GM12878 (cell line): Measurements from ENCODE around the gene TGFB2. TPM values are rescaled to one million over a fixed set of nuclear protein-coding genes. Genes with fewer than 3 reads are reported as not detected.

ENCODE experiments used
- ATAC-seq: fragments of 200-7000 bp; cut with Tn5 transposase; 3 replicates; pipeline ENCODE4 v1.9.1; 2020; ENCODE audit warnings: mild to moderate bottlenecking, moderate library complexity
- BruUV-seq: library from RNA; stranded (reverse); fragments of 400-500 nt; replicated peaks from 2 replicates; lab custom pipeline; 2021; lab: Mats Ljungman, UMichigan
- CTCF ChIA-PET: fragments of 300-600 bp; sonication (Branson Sonifier 250); formaldehyde crosslinking; extraction: SDS; loops from one replicate; lab custom pipeline; 2021; ENCODE audit warnings: inconsistent platforms; lab: Yijun Ruan, JAX
- POLR2A ChIA-PET: fragments of 350-600 bp; formaldehyde crosslinking; extraction: SDS; loops from one replicate; lab custom pipeline; 2021; ENCODE audit warnings: inconsistent platforms; lab: Charles Lee
- RAD21 ChIA-PET: fragments of 300-600 bp; sonication (Branson Sonifier 250); formaldehyde crosslinking; loops from one replicate; lab custom pipeline; 2023; ENCODE audit warnings: antibody characterized with exemption; ENCODE audit not compliant: unreplicated experiment; lab: Charles Lee
- SMC1A ChIA-PET: fragments of 300-600 bp; sonication (Branson Sonifier 250); formaldehyde crosslinking; loops from one replicate; lab custom pipeline; 2023; ENCODE audit not compliant: unreplicated experiment, uncharacterized antibody; lab: Charles Lee
- DNase-seq: peaks from one replicate; pipeline ENCODE4 v3.0.0-alpha.2; 2011; ENCODE audit warnings: low read depth, low spot score
- FAIRE-seq: peaks from 3 replicates; lab custom pipeline; 2011; peaks lifted over from hg19 to GRCh38; lab: Jason Lieb, UNC
- H2AFZ ChIP-seq: 2 replicates; pipeline ENCODE4 v1.6.0; 2011; ENCODE audit warnings: low read depth, low read length, control low read depth; ENCODE audit not compliant: control insufficient read depth
- H3K27ac ChIP-seq: 2 replicates; pipeline ENCODE4 v1.5.1; 2011; ENCODE audit warnings: control low read depth; ENCODE audit not compliant: control insufficient read depth, insufficient read depth
- H3K27me3 ChIP-seq, 2 experiments: replicated peaks in 1 of 2; 2 replicates each; pipeline versions ENCODE4 v1.6.0 to v1.6.1; 2011; ENCODE audit warnings: low read length in 1 of 2; ENCODE audit not compliant: control insufficient read depth in 2 of 2, insufficient read depth in 2 of 2
- H3K36me3 ChIP-seq, 2 experiments: 2 replicates each; pipeline ENCODE4 v1.5.1; 2011; ENCODE audit warnings: low read length in 1 of 2; ENCODE audit not compliant: control insufficient read depth in 2 of 2, insufficient read depth in 2 of 2
- H3K4me1 ChIP-seq: 2 replicates; pipeline ENCODE4 v1.6.1; 2011; ENCODE audit warnings: mild to moderate bottlenecking, low read length, moderate library complexity, mixed read lengths; ENCODE audit not compliant: control insufficient read depth, insufficient read depth
- H3K4me2 ChIP-seq: 2 replicates; pipeline ENCODE4 v1.6.0; 2011; ENCODE audit warnings: control low read depth; ENCODE audit not compliant: control insufficient read depth, insufficient read depth
- H3K4me3 ChIP-seq: fragments of 200-600 bp; sonication (generic); 2 replicates; pipeline ENCODE4 v1.5.1; 2016
- H3K79me2 ChIP-seq: 2 replicates; pipeline ENCODE4 v1.6.0; 2011; ENCODE audit warnings: low read length; ENCODE audit not compliant: control insufficient read depth, insufficient read depth
- H3K9ac ChIP-seq: 2 replicates; pipeline ENCODE4 v1.8.0; 2011; ENCODE audit warnings: low read length, control low read depth, mixed read lengths; ENCODE audit not compliant: control insufficient read depth, insufficient read depth
- H3K9me3 ChIP-seq: replicated peaks from 3 replicates; pipeline ENCODE4 v1.5.1; 2011; ENCODE audit warnings: mild to moderate bottlenecking, low read length; ENCODE audit not compliant: control insufficient read depth, insufficient read depth
- H4K20me1 ChIP-seq: 2 replicates; pipeline ENCODE4 v1.6.0; 2011; ENCODE audit not compliant: control insufficient read depth, insufficient read depth
- BMI1 ChIP-seq: fragments of 450-650 bp; IDR thresholded peaks from 2 replicates; pipeline ENCODE4 v1.6.1; 2016; ENCODE audit warnings: mild to moderate bottlenecking, moderate library complexity, borderline replicate concordance
- CEBPB ChIP-seq, 2 experiments: fragments of 150-350 bp in 1 of 2; IDR thresholded peaks; 2 replicates each; pipeline ENCODE4 v1.6.1; 2012 to 2014; ENCODE audit warnings: low read depth in 2 of 2, low read length in 2 of 2, borderline replicate concordance in 1 of 2, inconsistent platforms in 1 of 2
- CHD4 ChIP-seq: fragments of 200-600 bp; sonication (generic); IDR thresholded peaks from 2 replicates; pipeline ENCODE4 v1.6.1; 2016; ENCODE audit warnings: mild to moderate bottlenecking
- IKZF1 ChIP-seq: fragments of 450-650 bp; conservative IDR thresholded peaks from 2 replicates; pipeline ENCODE4 v1.6.1; 2017; ENCODE audit warnings: antibody characterized with exemption, mild to moderate bottlenecking
- IRF3 ChIP-seq: fragments of 450-650 bp; IDR thresholded peaks from 2 replicates; pipeline ENCODE4 v1.6.1; 2014; ENCODE audit warnings: mild to moderate bottlenecking
- MEF2A ChIP-seq: IDR thresholded peaks from 2 replicates; pipeline ENCODE4 v1.6.1; 2011; ENCODE audit warnings: low read depth, mild to moderate bottlenecking, low read length, moderate library complexity; ENCODE audit not compliant: insufficient read depth
- MXI1 ChIP-seq: fragments of 150-350 bp; IDR thresholded peaks from 2 replicates; pipeline ENCODE4 v1.6.1; 2011; ENCODE audit warnings: low read depth, mild to moderate bottlenecking, inconsistent platforms, low read length, improper control_type of control experiment
- MYB ChIP-seq: fragments of 150-350 bp; IDR thresholded peaks from 2 replicates; pipeline ENCODE4 v1.6.1; 2014; ENCODE audit warnings: mild to moderate bottlenecking, low read depth, low read length, borderline replicate concordance
- MYC ChIP-seq: IDR thresholded peaks from 2 replicates; pipeline ENCODE4 v1.6.1; 2011; ENCODE audit warnings: mild to moderate bottlenecking, low read length, moderate library complexity, inconsistent platforms; ENCODE audit not compliant: insufficient read depth, insufficient replicate concordance, insufficient read length, severe bottlenecking
- NR2C2 ChIP-seq: IDR thresholded peaks from 2 replicates; pipeline ENCODE4 v1.6.1; 2011; ENCODE audit warnings: borderline replicate concordance, low read depth; ENCODE audit not compliant: control insufficient read depth, insufficient read length
- PML ChIP-seq: IDR thresholded peaks from 2 replicates; pipeline ENCODE4 v1.6.1; 2012; ENCODE audit warnings: low read length, inconsistent platforms
- POLR2AphosphoS2 ChIP-seq: IDR thresholded peaks from 2 replicates; pipeline ENCODE4 v1.6.1; 2011; ENCODE audit warnings: low read depth, mild to moderate bottlenecking, low read length, improper control_type of control experiment, moderate library complexity
- POU2F2 ChIP-seq: IDR thresholded peaks from 3 replicates; pipeline ENCODE4 v1.6.1; 2011; ENCODE audit warnings: low read depth, mild to moderate bottlenecking, low read length, borderline replicate concordance
- SIX5 ChIP-seq: IDR thresholded peaks from 2 replicates; pipeline ENCODE4 v1.6.1; 2011; ENCODE audit warnings: mild to moderate bottlenecking, low read depth, low read length, moderate library complexity; ENCODE audit not compliant: severe bottlenecking
- SREBF2 ChIP-seq: IDR thresholded peaks from 2 replicates; pipeline ENCODE4 v1.6.1; 2012; ENCODE audit warnings: mild to moderate bottlenecking, low read length
- TAF1 ChIP-seq: IDR thresholded peaks from 2 replicates; pipeline ENCODE4 v1.6.1; 2011; ENCODE audit warnings: mild to moderate bottlenecking, low read depth, low read length, borderline replicate concordance
- TBL1XR1 ChIP-seq: IDR thresholded peaks from 2 replicates; pipeline ENCODE4 v1.6.1; 2012; ENCODE audit warnings: low read depth, low read length, improper control_type of control experiment
- YBX1 ChIP-seq: fragments of 450-650 bp; IDR thresholded peaks from 2 replicates; pipeline ENCODE4 v1.6.1; 2016; ENCODE audit warnings: antibody characterized with exemption
- ZNF217 ChIP-seq: fragments of 450-650 bp; IDR thresholded peaks from 2 replicates; pipeline ENCODE4 v1.6.1; 2017; ENCODE audit warnings: antibody characterized with exemption, mild to moderate bottlenecking
- WGBS: methylation state at CpG from one replicate; pipeline ENCODE4 v1.1.6; 2016; ENCODE audit warnings: low lambda C conversion rate; ENCODE audit not compliant: insufficient replicate concordance, insufficient coverage; ENCODE audit errors: missing lambda C conversion rate; 5-methylcytosine and 5-hydroxymethylcytosine counted together
- in situ Hi-C: fragments of 300-500 bp; cut with MboI; formaldehyde crosslinking; loops from 9 replicates; pipeline ENCODE4 v1.14.3; 2018; ENCODE audit warnings: mixed read lengths
- intact Hi-C: fragments of 100-400 bp; cut with micrococcal nuclease; formaldehyde crosslinking; loops from one replicate; pipeline ENCODE4 v1.14.2; 2022; ENCODE audit not compliant: unreplicated experiment
- polyA plus RNA-seq, 11 experiments: library from polyadenylated mRNA; depleted of rRNA in 4 of 11; unstranded in 6 of 11; stranded (reverse) in 5 of 11; fragments of >200 nt; fragmentation: Nextera tagmentation in 4 of 11; fragmentation: Illumina TruSeq in 1 of 11; extraction: Ambion mirVana in 4 of 11; extraction: Trizol in 1 of 11; gene quantifications; 1 replicate in 1 of 11; 2 replicates in 10 of 11; pipeline versions ENCODE4 v1.2.1 to v1.2.3, GENCODE V29; 2011 to 2016; ENCODE audit warnings: inconsistent platforms in 2 of 11, missing spikeins in 2 of 11, low read depth in 1 of 11
- total RNA-seq, 4 experiments: library from RNA; depleted of rRNA in 3 of 4; stranded (reverse); fragments of >200 nt in 3 of 4; fragmentation: Illumina TruSeq in 1 of 4; extraction: Trizol in 1 of 4; gene quantifications; 2 replicates each; pipeline versions ENCODE4 v1.2.1 to v1.2.3, GENCODE V29; 2013 to 2021

Gene TGFB2
- total and polyA plus RNA-seq, 10 of the 15 experiments (the other 5 are each of a cell fraction or from before 2014, with no cell fraction given), result 0.03 to 0.11 (median 0.04) TPM; not detected in 6

DNA sequence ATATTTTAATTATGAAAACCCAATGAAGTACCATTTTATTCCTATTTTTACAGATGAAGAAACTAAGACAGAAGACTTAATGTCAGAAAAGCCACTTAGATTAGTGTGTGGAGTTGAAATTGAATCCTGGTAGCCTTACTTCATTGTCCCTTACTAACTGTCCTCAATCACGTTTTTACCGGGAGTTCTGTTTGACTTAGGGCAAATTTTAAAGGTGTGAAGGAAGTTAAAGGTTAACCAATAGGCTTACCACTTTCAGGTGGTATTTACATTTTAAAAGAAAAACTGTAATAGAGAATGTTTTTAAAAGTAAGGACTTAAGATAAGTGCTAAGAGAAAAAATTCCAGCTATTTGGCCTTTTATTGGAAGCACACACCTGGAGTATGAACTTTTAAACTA lies 47.7 kb upstream of the TGFB2 start:
- POLR2A ChIA-PET, result no interaction called here

More for the DNA sequence above, 47.7 kb upstream of the TGFB2 start:
- ChIA-PET RAD21 (no interaction called here), CTCF (no interaction called here), SMC1A (no interaction called here)
- Histone ChIP-seq H3K27me3 (no peaks in the 10 kb centered on the region), H3K9me3 (no peaks in the 10 kb centered on the region), H3K9ac (no peak overlapping the region), H3K79me2 (peaks cover 2% of the 10 kb centered on the region), H3K4me2 (no peak overlapping the region), H3K4me1 (no peaks in the 10 kb centered on the region), H3K4me3 (no peak overlapping the region), H3K36me3 (peaks cover 0 to 9% of the 10 kb centered on the region in 2 experiments; a peak in 1 of 4 replicates), H3K27ac (no peak overlapping the region), H4K20me1 (no peaks in the 10 kb centered on the region), H2AFZ (no peak overlapping the region)
- in situ Hi-C loops (no loop called here), intact Hi-C loops (no loop called here)
- 100% methylated on average over 2 of the region's 2 CpGs for WGBS
- TF ChIP-seq SIX5 (no peak), BMI1 (no peak), MEF2A (no peak), MXI1 (no peak), IKZF1 (no peak), MYC (no peak), ZNF217 (no peak), NR2C2 (no peak), YBX1 (no peak), CHD4 (no peak), CEBPB (IDR thresholded peaks at IDR 0.05; ENCODE audit: borderline replicate concordance in 1 of 2, low read depth in 2 of 2, low read length in 2 of 2) (no peak), IRF3 (no peak), MYB (no peak), SREBF2 (no peak), PML (no peak), TAF1 (no peak), POU2F2 (no peak), TBL1XR1 (no peak), POLR2AphosphoS2 (no peak)
- no TSS peak for BruUV-seq
- no peak for DNase-seq
- FAIRE-seq, result no peak
- ATAC-seq, result no peak
